ENCODE results near the gene HACD4.

HACD4 gene

GRCh38 chr9:21023861-21024260 lies 7.6 kb downstream of the HACD4 start:
- Histone ChIP-seq H2BK12ac (ENCODE audit: low read length) (no peak overlapping the region), H2AFZ (ENCODE audit: insufficient read depth, low read length, poor library complexity) (no peak overlapping the region), H3K23ac (ENCODE audit: low read length) (no peak overlapping the region), H3K79me1 (ENCODE audit: low read length) (no peaks in the 10 kb centered on the region), H2BK120ac (ENCODE audit: insufficient read depth, low read length, poor library complexity) (no peak overlapping the region), H4K12ac (ENCODE audit: low read depth, low read length) (no peak overlapping the region), H3K4me3 (ENCODE audit: low read depth, low read length) (no peak overlapping the region), H3K14ac (ENCODE audit: low read length) (no peak overlapping the region), H3K4me2 (ENCODE audit: low read length) (no peak overlapping the region), H3K36me3 (ENCODE audit: control insufficient read depth in 1 of 2, insufficient read depth in 2 of 2, low read length in 2 of 2) (peaks cover 0 to 2% of the 10 kb centered on the region in 2 experiments), H3K9me3 (ENCODE audit: insufficient read depth, low read depth, low read length) (no peaks in the 10 kb centered on the region), H3K27ac (ENCODE audit: low read depth, low read length) (no peak overlapping the region), H2AK5ac (ENCODE audit: low read length) (no peak overlapping the region), H3K27me3 (ENCODE audit: insufficient read depth, low read length) (no peaks in the 10 kb centered on the region), H3K9ac (ENCODE audit: low read length) (no peak overlapping the region), H3K4me1 (ENCODE audit: control insufficient read depth in 1 of 2, insufficient read depth in 2 of 2, low read length in 2 of 2) (peaks cover 0 to 2% of the 10 kb centered on the region in 2 experiments), H3K4ac (ENCODE audit: low read depth, low read length) (no peak overlapping the region), H4K8ac (ENCODE audit: low read depth, low read length) (no peak overlapping the region), H3K18ac (ENCODE audit: low read length) (no peak overlapping the region), H4K91ac (ENCODE audit: low read depth, low read length) (no peak overlapping the region), H3K79me2 (ENCODE audit: control insufficient read depth, insufficient read depth, low read length, poor library complexity) (no peaks in the 10 kb centered on the region), H2BK5ac (ENCODE audit: low read depth, low read length, poor library complexity) (no peak overlapping the region)
- DNase-seq, result no peak
- WGBS (ENCODE audit: extremely low coverage, insufficient coverage, insufficient read length), result no CpG with 5 or more reads among the region's 2 CpGs

GRCh38 chr9:21018177-21018576 lies 13.3 kb downstream of the HACD4 start:
- Histone ChIP-seq H2AK5ac (ENCODE audit: low read length) (no peak overlapping the region), H3K23ac (ENCODE audit: low read length) (no peak overlapping the region), H2BK5ac (ENCODE audit: low read depth, low read length, poor library complexity) (no peak overlapping the region), H3K9ac (ENCODE audit: low read length) (no peak overlapping the region), H3K4me1 (ENCODE audit: control insufficient read depth in 1 of 2, insufficient read depth in 2 of 2, low read length in 2 of 2) (no peaks in the 10 kb centered on the region), H3K14ac (ENCODE audit: low read length) (no peak overlapping the region), H2AFZ (ENCODE audit: insufficient read depth, low read length, poor library complexity) (no peak overlapping the region), H3K18ac (ENCODE audit: low read length) (no peak overlapping the region), H3K79me2 (ENCODE audit: control insufficient read depth, insufficient read depth, low read length, poor library complexity) (no peaks in the 10 kb centered on the region), H3K4ac (ENCODE audit: low read depth, low read length) (no peak overlapping the region), H4K12ac (ENCODE audit: low read depth, low read length) (no peak overlapping the region), H3K79me1 (ENCODE audit: low read length) (no peaks in the 10 kb centered on the region), H4K91ac (ENCODE audit: low read depth, low read length) (no peak overlapping the region), H3K4me3 (ENCODE audit: low read depth, low read length) (no peak overlapping the region), H3K36me3 (ENCODE audit: control insufficient read depth in 1 of 2, insufficient read depth in 2 of 2, low read length in 2 of 2) (no peaks in the 10 kb centered on the region), H3K27ac (ENCODE audit: low read depth, low read length) (no peak overlapping the region), H3K27me3 (ENCODE audit: insufficient read depth, low read length) (no peaks in the 10 kb centered on the region), H3K9me3 (ENCODE audit: insufficient read depth, low read depth, low read length) (no peaks in the 10 kb centered on the region), H2BK120ac (ENCODE audit: insufficient read depth, low read length, poor library complexity) (no peak overlapping the region), H4K8ac (ENCODE audit: low read depth, low read length) (no peak overlapping the region), H2BK12ac (ENCODE audit: low read length) (no peak overlapping the region), H3K4me2 (ENCODE audit: low read length) (no peak overlapping the region)
- no CpG with 5 or more reads among the region's 2 CpGs for WGBS (ENCODE audit: extremely low coverage, insufficient coverage, insufficient read length)
- DNase-seq, result peak in 1 of 2 donors; percentile 23

GRCh38 chr9:21016701-21017491 lies 14.5 kb downstream of the HACD4 start:
- Histone ChIP-seq H3K4ac (ENCODE audit: low read depth, low read length) (no peak overlapping the region), H3K79me1 (ENCODE audit: low read length) (no peaks in the 10 kb centered on the region), H3K36me3 (ENCODE audit: control insufficient read depth in 1 of 2, insufficient read depth in 2 of 2, low read length in 2 of 2) (no peaks in the 10 kb centered on the region), H3K9ac (ENCODE audit: low read length) (no peak overlapping the region), H3K4me1 (ENCODE audit: control insufficient read depth in 1 of 2, insufficient read depth in 2 of 2, low read length in 2 of 2) (no peaks in the 10 kb centered on the region), H3K4me3 (ENCODE audit: low read depth, low read length) (no peak overlapping the region), H3K27ac (ENCODE audit: low read depth, low read length) (no peak overlapping the region), H3K14ac (ENCODE audit: low read length) (no peak overlapping the region), H3K9me3 (ENCODE audit: insufficient read depth, low read depth, low read length) (no peaks in the 10 kb centered on the region), H3K27me3 (ENCODE audit: insufficient read depth, low read length) (no peaks in the 10 kb centered on the region), H2AK5ac (ENCODE audit: low read length) (no peak overlapping the region), H2AFZ (ENCODE audit: insufficient read depth, low read length, poor library complexity) (no peak overlapping the region), H3K18ac (ENCODE audit: low read length) (no peak overlapping the region), H3K23ac (ENCODE audit: low read length) (no peak overlapping the region), H4K91ac (ENCODE audit: low read depth, low read length) (no peak overlapping the region), H3K79me2 (ENCODE audit: control insufficient read depth, insufficient read depth, low read length, poor library complexity) (no peaks in the 10 kb centered on the region), H4K8ac (ENCODE audit: low read depth, low read length) (no peak overlapping the region), H3K4me2 (ENCODE audit: low read length) (no peak overlapping the region), H2BK12ac (ENCODE audit: low read length) (no peak overlapping the region), H2BK120ac (ENCODE audit: insufficient read depth, low read length, poor library complexity) (no peak overlapping the region), H2BK5ac (ENCODE audit: low read depth, low read length, poor library complexity) (no peak overlapping the region), H4K12ac (ENCODE audit: low read depth, low read length) (no peak overlapping the region)
- DNase-seq, result no peak
- no CpG with 5 or more reads among the region's 2 CpGs for WGBS (ENCODE audit: extremely low coverage, insufficient coverage, insufficient read length)

- H3K9me3 ChIP-seq (ENCODE audit: insufficient read depth, low read depth, low read length), result no peaks in the 10 kb centered on the region
- H2BK5ac ChIP-seq (ENCODE audit: low read depth, low read length, poor library complexity), result no peak overlapping the region
- no peak for DNase-seq
- H3K23ac ChIP-seq (ENCODE audit: low read length), result no peak overlapping the region
- H3K4me1 ChIP-seq (ENCODE audit: control insufficient read depth in 1 of 2, insufficient read depth in 2 of 2, low read length in 2 of 2), result no peaks in the 10 kb centered on the region
- H3K27ac ChIP-seq (ENCODE audit: low read depth, low read length), result no peak overlapping the region
- no peak overlapping the region for H2BK12ac ChIP-seq (ENCODE audit: low read length)
- H4K91ac ChIP-seq (ENCODE audit: low read depth, low read length), result no peak overlapping the region
- no peak overlapping the region for H3K4me3 ChIP-seq (ENCODE audit: low read depth, low read length)
- H3K79me2 ChIP-seq (ENCODE audit: control insufficient read depth, insufficient read depth, low read length, poor library complexity), result no peaks in the 10 kb centered on the region
- no peak overlapping the region for H3K4ac ChIP-seq (ENCODE audit: low read depth, low read length)
- H3K27me3 ChIP-seq (ENCODE audit: insufficient read depth, low read length), result no peaks in the 10 kb centered on the region
- no peak overlapping the region for H3K9ac ChIP-seq (ENCODE audit: low read length)
- no peak overlapping the region for H4K8ac ChIP-seq (ENCODE audit: low read depth, low read length)
- no peak overlapping the region for H2BK120ac ChIP-seq (ENCODE audit: insufficient read depth, low read length, poor library complexity)
- no peak overlapping the region for H2AK5ac ChIP-seq (ENCODE audit: low read length)
- H2AFZ ChIP-seq (ENCODE audit: insufficient read depth, low read length, poor library complexity), result no peak overlapping the region
- H3K79me1 ChIP-seq (ENCODE audit: low read length), result no peaks in the 10 kb centered on the region
- no peaks in the 10 kb centered on the region for H3K36me3 ChIP-seq (ENCODE audit: control insufficient read depth in 1 of 2, insufficient read depth in 2 of 2, low read length in 2 of 2)
- H3K14ac ChIP-seq (ENCODE audit: low read length), result no peak overlapping the region
- H3K4me2 ChIP-seq (ENCODE audit: low read length), result no peak overlapping the region
- H4K12ac ChIP-seq (ENCODE audit: low read depth, low read length), result no peak overlapping the region
- H3K18ac ChIP-seq (ENCODE audit: low read length), result no peak overlapping the region
Observed at GRCh38 chr9:21015995-21016394, 15.4 kb downstream of the HACD4 start.
